ENCODE measurements around the gene PHF2.

- TF ChIP-seq CTCF (IDR thresholded peaks at IDR 0.05) (no peak), ZFX (IDR thresholded peaks at IDR 0.05; ENCODE audit: borderline replicate concordance) (no peak)
Observed at GRCh38 chr9:93601666-93602065, 25.3 kb downstream of the PHF2 start.
